HepG2 (cell line): Measurements from ENCODE around the gene LRRC8E. TPM values are rescaled to one million over a fixed set of nuclear protein-coding genes. Genes with fewer than 3 reads are reported as not detected.
A peak's percentile ranks its signal among the peaks of the same experiment; 100 is the strongest.

Experiments
- ARHGAP35 ChIP-seq: sonication (generic); formaldehyde crosslinking; IDR thresholded peaks from 2 replicates; pipeline ENCODE4 v1.9.0; 2022; ENCODE audit warnings: mild to moderate bottlenecking, inconsistent platforms, moderate library complexity, missing genetic modification reagents, borderline replicate concordance
- ARID2 ChIP-seq: sonication (generic); formaldehyde crosslinking; IDR thresholded peaks from 2 replicates; pipeline ENCODE4 v1.8.1; 2022; ENCODE audit warnings: mild to moderate bottlenecking, missing genetic modification reagents, borderline replicate concordance
- CREB3 ChIP-seq: sonication (generic); formaldehyde crosslinking; IDR thresholded peaks from 2 replicates; pipeline ENCODE4 v1.5.0; 2020; ENCODE audit warnings: missing genetic modification reagents
- IKZF5 ChIP-seq: IDR thresholded peaks from 2 replicates; pipeline ENCODE4 v1.6.1; 2018; ENCODE audit warnings: missing genetic modification reagents, mild to moderate bottlenecking, missing compliant biosample characterization
- MAFG ChIP-seq: sonication (generic); formaldehyde crosslinking; IDR thresholded peaks from 2 replicates; pipeline ENCODE4 v1.5.1; 2020; ENCODE audit warnings: mild to moderate bottlenecking, missing genetic modification reagents
- PAXIP1 ChIP-seq: sonication (generic); formaldehyde crosslinking; conservative IDR thresholded peaks from 2 replicates; pipeline ENCODE4 v1.4.0; 2020; ENCODE audit warnings: mild to moderate bottlenecking, missing genetic modification reagents, moderate library complexity
- RNF219 ChIP-seq: sonication (generic); formaldehyde crosslinking; IDR thresholded peaks from 2 replicates; pipeline ENCODE4 v1.5.0; 2020; ENCODE audit warnings: mild to moderate bottlenecking, missing genetic modification reagents
- SAFB2 ChIP-seq: sonication (generic); formaldehyde crosslinking; IDR thresholded peaks from 2 replicates; pipeline ENCODE4 v1.5.1; 2020; ENCODE audit warnings: missing genetic modification reagents, low read depth, mild to moderate bottlenecking, borderline replicate concordance
- TFDP2 ChIP-seq: sonication (generic); formaldehyde crosslinking; IDR thresholded peaks from 2 replicates; pipeline ENCODE4 v1.4.0; 2020; ENCODE audit warnings: missing genetic modification reagents
- ZBTB26 ChIP-seq: IDR thresholded peaks from 2 replicates; pipeline ENCODE4 v1.6.1; 2016; ENCODE audit warnings: missing compliant biosample characterization, missing genetic modification reagents, borderline replicate concordance
- ZBTB7A ChIP-seq: sonication (generic); formaldehyde crosslinking; IDR thresholded peaks from 2 replicates; pipeline ENCODE4 v1.8.0; 2022; ENCODE audit warnings: mild to moderate bottlenecking, missing genetic modification reagents
- ZNF33B ChIP-seq: sonication (generic); formaldehyde crosslinking; IDR thresholded peaks from 2 replicates; pipeline ENCODE4 v1.5.1; 2020; ENCODE audit warnings: mild to moderate bottlenecking, missing genetic modification reagents
- ZNF503 ChIP-seq: sonication (generic); formaldehyde crosslinking; IDR thresholded peaks from 2 replicates; pipeline ENCODE4 v1.4.0; 2020; ENCODE audit warnings: missing genetic modification reagents
- ZNF557 ChIP-seq: sonication (generic); formaldehyde crosslinking; IDR thresholded peaks from 2 replicates; pipeline ENCODE4 v1.4.0; 2020; ENCODE audit warnings: missing genetic modification reagents
- ZNF749 ChIP-seq: sonication (generic); formaldehyde crosslinking; IDR thresholded peaks from 2 replicates; pipeline ENCODE4 v1.8.0; 2022; ENCODE audit warnings: mild to moderate bottlenecking, missing genetic modification reagents, moderate library complexity, borderline replicate concordance
- ZNF816 ChIP-seq: sonication (generic); formaldehyde crosslinking; IDR thresholded peaks from 2 replicates; pipeline ENCODE4 v1.8.0; 2022; ENCODE audit warnings: missing genetic modification reagents, mild to moderate bottlenecking, borderline replicate concordance
- ZSCAN12 ChIP-seq: sonication (generic); formaldehyde crosslinking; IDR thresholded peaks from 2 replicates; pipeline ENCODE4 v1.9.0; 2021; ENCODE audit warnings: mild to moderate bottlenecking, missing genetic modification reagents
- polyA plus RNA-seq, 8 experiments: library from polyadenylated mRNA; depleted of rRNA in 3 of 8; stranded (reverse) in 7 of 8; unstranded in 1 of 8; fragments of >200 nt; fragmentation: Illumina TruSeq in 4 of 8; extraction: Trizol in 4 of 8; gene quantifications; 2 replicates each; pipeline versions ENCODE4 v1.2.1 to v1.2.3, GENCODE V29; 2011 to 2016; ENCODE audit warnings: low read depth in 4 of 8, missing spikeins in 1 of 8, mixed read lengths in 1 of 8; ENCODE audit not compliant: insufficient read depth in 1 of 8
- total RNA-seq, 5 experiments: library from RNA; depleted of rRNA; stranded (reverse); fragments of >200 nt; fragmentation: Illumina TruSeq; extraction: Trizol; gene quantifications; 2 replicates each; pipeline ENCODE4 v1.2.3, GENCODE V29; 2016; ENCODE audit warnings: low read depth in 1 of 5

The LRRC8E gene
- total and polyA plus RNA-seq, 2 of the 13 experiments (the other 11 are each of a cell fraction or from before 2014, with no cell fraction given): 8.0 to 10.3 TPM

- no peak for TF ChIP-seq ZSCAN12 (CRISPR knock-in tag)
- no peak for TF ChIP-seq ZNF816 (CRISPR knock-in tag)
- no peak for TF ChIP-seq ZNF557 (CRISPR knock-in tag)
- no peak for TF ChIP-seq ARHGAP35
- TF ChIP-seq ZNF33B: no peak; the same call in 1 of the 2 replicates
- peak; percentile 83 for TF ChIP-seq PAXIP1 (CRISPR knock-in tag)
- TF ChIP-seq MAFG (CRISPR knock-in tag): no peak
- TF ChIP-seq RNF219 (CRISPR knock-in tag): no peak
- no peak for TF ChIP-seq ZNF503 (CRISPR knock-in tag)
- TF ChIP-seq ZBTB26 (CRISPR knock-in tag): no peak
- TF ChIP-seq IKZF5 (CRISPR knock-in tag): peak; percentile 47; the same call in 1 of the 2 replicates
- TF ChIP-seq SAFB2 (CRISPR knock-in tag): no peak
- no peak for TF ChIP-seq TFDP2
- no peak for TF ChIP-seq CREB3 (CRISPR knock-in tag)
- TF ChIP-seq ARID2 (CRISPR knock-in tag): no peak
- TF ChIP-seq ZNF749 (CRISPR knock-in tag): no peak
- no peak for TF ChIP-seq ZBTB7A (CRISPR knock-in tag)
Observed at GRCh38 chr19:7897292-7897691, 9.0 kb downstream of the LRRC8E start (continued).
